HG02678 (cell line): ENCODE results near the gene IFTAP.
"Not testable (repeated sequence)": the region's sequence is repeated elsewhere in the genome, so short reads cannot be mapped to it uniquely, and the experiment has no call there.

Source experiments
- ATAC-seq: cut with Tn5 transposase; IDR thresholded peaks from one replicate; pipeline ENCODE4 v1.9.1; 2021; ENCODE audit warnings: mild to moderate bottlenecking, moderate library complexity; ENCODE audit not compliant: unreplicated experiment

The IFTAP gene

GRCh38 chr11:36635066-36635862, 41.0 kb downstream of the IFTAP start:
- no peak for ATAC-seq

DNA sequence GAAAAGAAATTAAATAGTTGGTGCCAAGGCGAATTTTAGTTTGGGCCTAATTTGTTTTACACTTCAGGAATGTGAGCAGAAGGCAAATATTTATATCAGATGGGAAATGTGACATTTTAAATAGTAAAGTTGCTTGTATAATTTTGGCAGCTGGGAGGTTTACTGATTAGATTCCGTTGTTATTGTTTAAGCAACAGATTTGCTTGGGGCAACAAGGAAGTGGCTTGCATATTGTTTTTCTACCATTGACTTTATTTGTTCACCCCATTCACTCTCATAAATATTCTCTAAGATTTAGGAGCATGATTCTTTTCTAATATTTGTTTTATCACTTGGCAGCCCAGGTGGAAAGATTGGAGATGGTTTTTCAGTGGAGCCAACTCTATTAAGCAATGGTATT, 44.3 kb downstream of the IFTAP start:
- no peak for ATAC-seq

DNA sequence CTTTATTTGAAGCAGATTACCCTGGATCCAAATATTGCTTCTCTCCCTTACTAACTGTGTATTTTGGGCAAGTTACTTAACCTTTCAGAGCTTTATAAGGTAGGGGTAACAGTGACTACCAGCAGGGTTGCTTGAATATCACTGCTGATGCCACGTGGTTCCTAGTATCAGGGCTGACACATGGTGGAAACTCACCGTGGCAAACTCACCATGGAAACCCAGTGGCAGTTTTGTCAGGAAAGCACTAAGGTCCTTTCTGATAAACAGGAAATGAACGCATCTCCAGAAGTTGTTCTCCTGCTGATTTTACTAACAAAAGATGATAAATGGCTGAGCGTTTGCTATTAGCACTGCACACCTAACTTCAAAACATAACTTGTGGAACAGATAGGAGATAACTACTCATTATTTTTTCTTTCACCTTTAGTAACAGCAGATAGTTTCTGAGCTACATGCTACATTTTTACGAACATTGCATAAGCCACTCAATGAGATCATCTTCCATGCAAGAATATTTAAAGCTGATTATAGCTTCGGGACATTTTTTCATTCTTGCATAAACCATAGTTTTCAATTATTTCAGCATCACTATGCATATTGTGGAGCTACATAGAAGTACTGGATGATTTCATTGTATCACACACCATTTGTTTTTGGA, 63.4 kb downstream of the IFTAP start:
- no peak for ATAC-seq

- ATAC-seq = not testable (repeated sequence)
Measured at GRCh38 chr11:36661359-36661758, 67.1 kb downstream of the IFTAP start.

DNA sequence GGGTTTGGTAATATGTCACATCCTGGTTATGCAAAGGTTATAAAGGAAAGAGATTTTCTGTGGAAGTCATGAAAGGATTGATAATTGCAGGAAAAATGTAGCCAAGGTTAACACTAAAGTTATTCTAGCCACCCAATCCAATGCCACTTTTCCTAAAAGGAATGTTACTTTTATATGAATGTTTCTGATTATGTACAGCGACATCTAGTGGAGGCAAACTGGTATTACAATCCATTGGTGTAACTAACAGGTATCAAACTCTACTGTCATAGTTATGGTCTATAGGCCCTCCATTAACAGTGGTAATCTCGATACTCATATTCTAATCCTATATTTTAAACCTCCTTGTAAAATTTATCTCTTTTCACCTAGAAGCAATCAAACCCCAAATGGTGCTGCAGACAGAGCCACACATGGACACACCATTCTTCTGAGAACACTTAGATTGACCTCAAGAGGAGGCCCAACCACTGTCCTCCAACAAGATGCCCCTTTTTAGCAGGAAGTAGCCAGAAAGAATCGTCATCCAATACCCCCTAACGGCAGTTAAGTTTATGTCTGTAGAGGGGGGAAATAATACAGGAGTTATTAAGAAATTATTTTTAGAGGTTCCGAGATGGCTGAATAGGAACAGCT, 78.6 kb downstream of the IFTAP start:
- ATAC-seq = no peak

- not testable (repeated sequence) for ATAC-seq
Measured at GRCh38 chr11:36679547-36679946, 85.2 kb downstream of the IFTAP start.

GRCh38 chr11:36683818-36684217, 89.5 kb downstream of the IFTAP start:
- ATAC-seq = no peak

DNA sequence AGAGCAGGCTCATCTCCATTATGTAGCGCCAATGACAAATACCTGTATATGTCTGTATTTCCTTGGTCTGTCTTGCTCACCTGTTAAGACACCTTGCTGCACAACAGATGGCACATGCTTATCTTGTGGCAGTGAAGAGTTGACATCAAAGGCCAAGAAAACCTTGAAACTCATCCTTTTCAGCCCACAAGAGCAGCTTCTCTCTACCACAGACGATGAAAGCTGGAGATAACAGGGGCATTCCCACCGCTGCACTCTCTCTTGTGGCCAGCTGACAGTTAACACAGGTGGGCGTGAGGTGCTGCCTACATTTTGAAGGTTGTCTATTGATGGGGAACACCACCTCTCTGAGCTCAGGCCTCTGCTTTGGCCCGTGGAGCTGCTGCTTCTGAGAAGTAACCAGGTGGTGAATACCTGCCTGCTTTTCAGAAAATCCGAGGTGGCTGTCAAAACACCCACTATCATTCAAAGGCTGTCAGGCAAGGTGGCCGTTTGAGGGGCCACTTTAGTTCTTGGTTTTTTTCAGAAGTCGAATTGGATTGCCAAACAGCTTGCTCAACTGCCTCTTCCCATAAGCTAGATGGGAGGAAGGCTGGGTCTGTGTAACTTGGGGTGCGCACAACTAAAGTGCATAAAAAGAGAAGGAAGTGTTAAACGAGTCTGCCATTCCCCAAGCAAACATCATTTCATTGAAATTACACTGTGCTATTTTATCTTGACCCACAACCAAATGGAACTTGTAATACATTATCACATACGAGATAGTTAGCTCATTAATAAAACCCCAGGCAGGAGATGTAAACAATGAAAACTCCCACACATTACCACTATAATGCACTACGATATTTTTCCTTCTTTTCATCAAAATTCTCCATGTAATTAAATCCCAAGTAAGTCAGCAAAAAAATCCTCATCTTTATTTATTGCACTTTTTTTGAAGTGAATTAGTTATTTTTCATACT, 90.8 kb downstream of the IFTAP start:
- ATAC-seq = peak; percentile 54

DNA sequence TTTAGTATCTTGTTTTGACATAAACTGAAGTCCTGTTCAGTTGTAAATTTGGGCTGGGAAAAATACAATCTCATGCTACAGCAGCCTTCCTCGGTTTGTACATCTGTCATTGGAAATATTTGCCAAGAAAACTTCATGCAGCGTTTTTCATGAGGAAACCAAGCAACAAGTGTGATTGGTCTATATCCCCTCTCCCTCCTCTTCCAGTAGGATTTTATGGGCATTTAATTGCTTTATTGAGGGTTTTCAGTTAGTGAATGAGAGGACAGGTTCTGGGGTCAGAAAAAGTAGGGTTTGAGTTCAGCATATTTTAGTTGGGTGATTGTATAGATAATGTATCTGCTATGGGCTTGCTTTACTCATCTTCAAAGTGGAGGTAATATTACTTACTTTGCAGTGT, 93.8 kb downstream of the IFTAP start:
- no peak for ATAC-seq

- no peak for ATAC-seq
Measured at GRCh38 chr11:36688571-36689291, 94.4 kb downstream of the IFTAP start.

- ATAC-seq = no peak
Measured at GRCh38 chr11:36689442-36689841, 95.1 kb downstream of the IFTAP start.

DNA sequence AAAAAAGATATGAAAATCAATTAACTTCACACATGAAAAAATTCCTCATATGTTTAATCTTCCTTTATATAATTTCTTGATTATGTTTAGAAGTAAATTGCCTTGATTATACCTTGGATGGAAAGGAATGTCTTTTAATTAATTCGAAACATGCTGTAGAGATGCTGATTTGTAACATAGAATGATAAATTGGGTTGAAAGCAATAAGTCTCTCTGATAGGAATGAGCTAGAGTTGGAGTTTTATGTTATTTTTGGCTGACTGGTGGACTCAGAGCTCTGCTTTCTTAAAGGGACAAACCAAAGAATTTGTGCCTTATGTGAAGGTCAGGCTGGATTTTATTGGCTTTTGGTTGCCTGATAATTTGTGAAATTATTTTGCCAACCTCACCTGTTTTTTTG, 98.4 kb downstream of the IFTAP start:
- ATAC-seq = no peak

- no peak for ATAC-seq
Measured at GRCh38 chr11:36693139-36693843, 99.0 kb downstream of the IFTAP start.

- ATAC-seq = no peak
Measured at GRCh38 chr11:36695111-36695510, 100.8 kb downstream of the IFTAP start.

- no peak for ATAC-seq
Measured at GRCh38 chr11:36695571-36695970, 101.3 kb downstream of the IFTAP start.

GRCh38 chr11:36696550-36696949, 102.2 kb downstream of the IFTAP start:
- no peak for ATAC-seq

- ATAC-seq = no peak
Measured at GRCh38 chr11:36699271-36699670, 105.0 kb downstream of the IFTAP start.

- ATAC-seq = no peak
Measured at GRCh38 chr11:36700246-36700645, 105.9 kb downstream of the IFTAP start.

DNA sequence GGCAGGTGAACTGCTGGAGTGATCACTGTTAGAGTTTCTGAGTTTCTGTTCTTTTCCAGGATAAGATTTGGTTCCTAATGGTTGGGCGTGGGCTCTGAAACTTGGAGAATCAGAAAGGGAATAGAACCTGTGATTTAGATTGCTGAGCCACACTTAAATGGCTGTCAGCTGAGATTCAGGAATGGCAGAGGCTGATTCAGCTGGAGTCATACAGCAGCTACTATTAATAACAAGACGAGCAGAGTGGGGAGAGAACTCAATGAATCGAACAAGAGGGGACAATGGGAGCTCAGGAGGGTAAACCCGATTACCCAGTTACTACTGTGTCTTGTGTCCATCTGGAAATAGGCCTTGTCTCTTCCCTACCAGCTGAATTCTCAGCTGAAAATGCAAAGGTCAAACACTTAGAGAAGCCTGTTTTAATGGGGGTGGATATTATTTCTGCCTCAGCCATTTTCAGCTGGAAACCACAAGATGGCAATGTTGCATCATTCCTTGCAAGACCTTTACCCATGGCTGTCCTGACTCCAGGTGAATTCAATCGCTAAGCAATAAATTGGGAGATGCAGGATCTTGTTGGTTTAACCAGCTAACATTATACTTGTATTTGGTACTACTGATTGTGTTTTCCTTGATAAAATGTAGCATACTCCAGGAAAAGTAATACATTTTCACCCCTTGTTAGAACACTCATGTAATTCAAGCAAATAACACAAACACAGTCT, 108.2 kb downstream of the IFTAP start:
- peak; percentile 79 for ATAC-seq
